Neuron (in vitro differentiated cells): ENCODE measurements around the gene TIMM22.

Source experiments
- H2AFZ ChIP-seq: one replicate; pipeline ENCODE4 v1.6.1; 2013; ENCODE audit warnings: low read depth, mild to moderate bottlenecking, inconsistent platforms, low read length, moderate library complexity
- H3K27me3 ChIP-seq: one replicate; pipeline ENCODE4 v1.6.1; 2013; ENCODE audit warnings: low read length; ENCODE audit not compliant: insufficient read depth
- H3K36me3 ChIP-seq: one replicate; pipeline ENCODE4 v1.6.1; 2013; ENCODE audit warnings: low read length; ENCODE audit not compliant: insufficient read depth
- H3K4me1 ChIP-seq: one replicate; pipeline ENCODE4 v1.6.1; 2013; ENCODE audit warnings: low read length; ENCODE audit not compliant: insufficient read depth
- H3K4me3 ChIP-seq: 2 replicates; pipeline ENCODE4 v1.5.1; 2013; ENCODE audit warnings: mild to moderate bottlenecking, low read length, moderate library complexity
- H3K9me3 ChIP-seq: one replicate; pipeline ENCODE4 v1.6.1; 2013; ENCODE audit warnings: low read length

TIMM22 gene

GRCh38 chr17:1009229-1010085 is 12.5 kb downstream of the TIMM22 start:
- no peaks in the 10 kb centered on the region for H3K27me3 ChIP-seq
- no peak overlapping the region for H2AFZ ChIP-seq
- peaks cover 51% of the 10 kb centered on the region for H3K36me3 ChIP-seq
- no peaks in the 10 kb centered on the region for H3K9me3 ChIP-seq
- H3K4me1 ChIP-seq = no peaks in the 10 kb centered on the region
- H3K4me3 ChIP-seq = no peak overlapping the region

GRCh38 chr17:1010086-1010450 is 13.1 kb downstream of the TIMM22 start:
- Histone ChIP-seq H3K4me1 (no peaks in the 10 kb centered on the region), H2AFZ (no peak overlapping the region)

GRCh38 chr17:1010586-1010985 is 13.7 kb downstream of the TIMM22 start:
- Histone ChIP-seq H3K4me3 (no peak overlapping the region), H2AFZ (no peak overlapping the region), H3K4me1 (no peaks in the 10 kb centered on the region), H3K36me3 (peaks cover 42% of the 10 kb centered on the region), H3K9me3 (no peaks in the 10 kb centered on the region), H3K27me3 (no peaks in the 10 kb centered on the region)

More at GRCh38 chr17:1010086-1010450, 13.1 kb downstream of the TIMM22 start:
- H3K27me3 ChIP-seq = no peaks in the 10 kb centered on the region
- no peaks in the 10 kb centered on the region for H3K9me3 ChIP-seq
- no peak overlapping the region for H3K4me3 ChIP-seq
- peaks cover 47% of the 10 kb centered on the region for H3K36me3 ChIP-seq

GRCh38 chr17:1011138-1011537 is 14.2 kb downstream of the TIMM22 start:
- H3K4me3 ChIP-seq = no peak overlapping the region
- peaks cover 36% of the 10 kb centered on the region for H3K36me3 ChIP-seq
- no peaks in the 10 kb centered on the region for H3K27me3 ChIP-seq
- no peaks in the 10 kb centered on the region for H3K4me1 ChIP-seq
- H2AFZ ChIP-seq = no peak overlapping the region
- no peaks in the 10 kb centered on the region for H3K9me3 ChIP-seq

- no peak overlapping the region for H2AFZ ChIP-seq
Observed at GRCh38 chr17:1011760-1012735, 15.1 kb downstream of the TIMM22 start.

GRCh38 chr17:1012823-1013728 is 16.1 kb downstream of the TIMM22 start:
- H3K36me3 ChIP-seq = peaks cover 32% of the 10 kb centered on the region
- no peaks in the 10 kb centered on the region for H3K4me1 ChIP-seq
- no peaks in the 10 kb centered on the region for H3K9me3 ChIP-seq
- H3K4me3 ChIP-seq = no peak overlapping the region
- no peak overlapping the region for H2AFZ ChIP-seq
- H3K27me3 ChIP-seq = no peaks in the 10 kb centered on the region

More at GRCh38 chr17:1011760-1012735, 15.1 kb downstream of the TIMM22 start:
- H3K27me3 ChIP-seq = no peaks in the 10 kb centered on the region
- no peaks in the 10 kb centered on the region for H3K4me1 ChIP-seq
- H3K9me3 ChIP-seq = no peaks in the 10 kb centered on the region
- peaks cover 32% of the 10 kb centered on the region for H3K36me3 ChIP-seq
- H3K4me3 ChIP-seq = no peak overlapping the region

GRCh38 chr17:1013729-1014090 is 16.8 kb downstream of the TIMM22 start:
- Histone ChIP-seq H3K36me3 (peaks cover 28% of the 10 kb centered on the region), H3K4me1 (no peaks in the 10 kb centered on the region), H2AFZ (no peak overlapping the region), H3K9me3 (no peaks in the 10 kb centered on the region), H3K27me3 (no peaks in the 10 kb centered on the region), H3K4me3 (no peak overlapping the region)

GRCh38 chr17:1018547-1018946 is 21.6 kb downstream of the TIMM22 start:
- no peaks in the 10 kb centered on the region for H3K4me1 ChIP-seq
- H3K36me3 ChIP-seq = peaks cover 3% of the 10 kb centered on the region
- H3K27me3 ChIP-seq = no peaks in the 10 kb centered on the region
- H3K4me3 ChIP-seq = no peak overlapping the region
- no peak overlapping the region for H2AFZ ChIP-seq
- H3K9me3 ChIP-seq = no peaks in the 10 kb centered on the region

GRCh38 chr17:1019451-1019850 is 22.5 kb downstream of the TIMM22 start:
- H2AFZ ChIP-seq = no peak overlapping the region
- H3K4me1 ChIP-seq = no peaks in the 10 kb centered on the region
- peaks cover 3% of the 10 kb centered on the region for H3K36me3 ChIP-seq
- no peaks in the 10 kb centered on the region for H3K27me3 ChIP-seq
- H3K4me3 ChIP-seq = no peak overlapping the region
- H3K9me3 ChIP-seq = no peaks in the 10 kb centered on the region

GRCh38 chr17:1021147-1021546 is 24.2 kb downstream of the TIMM22 start:
- H3K4me3 ChIP-seq = no peak overlapping the region
- H3K4me1 ChIP-seq = no peaks in the 10 kb centered on the region
- no peaks in the 10 kb centered on the region for H3K9me3 ChIP-seq
- H3K27me3 ChIP-seq = no peaks in the 10 kb centered on the region
- H3K36me3 ChIP-seq = peaks cover 3% of the 10 kb centered on the region
- H2AFZ ChIP-seq = no peak overlapping the region

- H3K36me3 ChIP-seq = peaks cover 3% of the 10 kb centered on the region
- no peak overlapping the region for H2AFZ ChIP-seq
- no peaks in the 10 kb centered on the region for H3K4me1 ChIP-seq
- no peaks in the 10 kb centered on the region for H3K27me3 ChIP-seq
- no peak overlapping the region for H3K4me3 ChIP-seq
- no peaks in the 10 kb centered on the region for H3K9me3 ChIP-seq
Observed at GRCh38 chr17:1022278-1023024, 25.5 kb downstream of the TIMM22 start.

- Histone ChIP-seq H3K4me1 (no peaks in the 10 kb centered on the region), H2AFZ (no peak overlapping the region), H3K36me3 (peaks cover 5% of the 10 kb centered on the region), H3K27me3 (no peaks in the 10 kb centered on the region), H3K4me3 (no peak overlapping the region), H3K9me3 (no peaks in the 10 kb centered on the region)
Observed at GRCh38 chr17:1024076-1024475, 27.1 kb downstream of the TIMM22 start.
